Keratinocyte (primary cell): ENCODE measurements around the gene FAXC.
"Not testable (repeated sequence)": the region's sequence is repeated elsewhere in the genome, so short reads cannot be mapped to it uniquely, and the experiment has no call there.

Experiments
- CTCF ChIP-seq, 3 experiments: IDR thresholded peaks in 1 of 3; conservative IDR thresholded peaks in 1 of 3; optimal IDR thresholded peaks in 1 of 3; 2 replicates in 2 of 3; 3 replicates in 1 of 3; pipeline versions ENCODE3 to v1.5.1; 2011; ENCODE audit warnings: low read length in 3 of 3, mild to moderate bottlenecking in 3 of 3, moderate library complexity in 2 of 3, control low read depth in 1 of 3, inconsistent platforms in 1 of 3; ENCODE audit not compliant: insufficient read depth in 2 of 3; ENCODE audit errors: extremely low read depth in 1 of 3
- EZH2 ChIP-seq: IDR thresholded peaks from one replicate; pipeline ENCODE4 v1.6.1; 2012; ENCODE audit warnings: inconsistent platforms, mild to moderate bottlenecking, low read length, moderate library complexity

GRCh38 chr6:99335298-99335697 is 14.2 kb downstream of the FAXC start:
- not testable (repeated sequence) for TF ChIP-seq CTCF (optimal IDR thresholded peaks at IDR 0.05 in 1 of 3, IDR thresholded peaks at IDR 0.05 in 1 of 3, conservative IDR thresholded peaks at IDR 0.05 in 1 of 3; ENCODE audit: extremely low read depth in 1 of 3, insufficient read depth in 2 of 3, low read length in 3 of 3); EZH2
